ENCODE measurements around the gene GLTPD2.

DNA sequence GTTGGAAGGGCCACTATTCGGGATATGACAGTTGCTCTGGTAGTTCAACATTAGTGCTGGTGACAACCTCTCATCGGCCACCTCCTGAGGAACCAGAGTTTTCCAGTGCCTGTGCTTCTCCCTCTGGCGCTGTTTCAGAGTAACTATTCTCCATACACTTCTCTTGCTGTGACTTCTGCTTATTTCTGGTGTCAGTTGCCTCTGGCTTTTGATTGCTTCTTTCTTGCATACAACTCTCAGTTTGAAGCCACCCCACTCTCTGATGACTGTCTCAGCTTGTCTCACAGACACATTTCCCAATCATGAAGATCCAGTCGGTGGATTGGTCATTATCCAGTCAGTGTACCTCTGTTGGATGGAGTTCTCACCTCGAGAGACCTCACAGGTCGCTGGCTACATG is 20.5 kb upstream of the GLTPD2 start:
- TF ChIP-seq, protein P1, sequence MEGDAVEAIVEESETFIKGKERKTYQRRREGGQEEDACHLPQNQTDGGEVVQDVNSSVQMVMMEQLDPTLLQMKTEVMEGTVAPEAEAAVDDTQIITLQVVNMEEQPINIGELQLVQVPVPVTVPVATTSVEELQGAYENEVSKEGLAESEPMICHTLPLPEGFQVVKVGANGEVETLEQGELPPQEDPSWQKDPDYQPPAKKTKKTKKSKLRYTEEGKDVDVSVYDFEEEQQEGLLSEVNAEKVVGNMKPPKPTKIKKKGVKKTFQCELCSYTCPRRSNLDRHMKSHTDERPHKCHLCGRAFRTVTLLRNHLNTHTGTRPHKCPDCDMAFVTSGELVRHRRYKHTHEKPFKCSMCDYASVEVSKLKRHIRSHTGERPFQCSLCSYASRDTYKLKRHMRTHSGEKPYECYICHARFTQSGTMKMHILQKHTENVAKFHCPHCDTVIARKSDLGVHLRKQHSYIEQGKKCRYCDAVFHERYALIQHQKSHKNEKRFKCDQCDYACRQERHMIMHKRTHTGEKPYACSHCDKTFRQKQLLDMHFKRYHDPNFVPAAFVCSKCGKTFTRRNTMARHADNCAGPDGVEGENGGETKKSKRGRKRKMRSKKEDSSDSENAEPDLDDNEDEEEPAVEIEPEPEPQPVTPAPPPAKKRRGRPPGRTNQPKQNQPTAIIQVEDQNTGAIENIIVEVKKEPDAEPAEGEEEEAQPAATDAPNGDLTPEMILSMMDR (IDR thresholded peaks at IDR 0.05; ENCODE audit: poor library complexity), result no peak
- TF ChIP-seq EZH2 (IDR thresholded peaks at IDR 0.05; ENCODE audit: borderline replicate concordance), result no peak

Data from hepatocyte (in vitro differentiated cells).